ENCODE results near the gene COPS9.

DNA sequence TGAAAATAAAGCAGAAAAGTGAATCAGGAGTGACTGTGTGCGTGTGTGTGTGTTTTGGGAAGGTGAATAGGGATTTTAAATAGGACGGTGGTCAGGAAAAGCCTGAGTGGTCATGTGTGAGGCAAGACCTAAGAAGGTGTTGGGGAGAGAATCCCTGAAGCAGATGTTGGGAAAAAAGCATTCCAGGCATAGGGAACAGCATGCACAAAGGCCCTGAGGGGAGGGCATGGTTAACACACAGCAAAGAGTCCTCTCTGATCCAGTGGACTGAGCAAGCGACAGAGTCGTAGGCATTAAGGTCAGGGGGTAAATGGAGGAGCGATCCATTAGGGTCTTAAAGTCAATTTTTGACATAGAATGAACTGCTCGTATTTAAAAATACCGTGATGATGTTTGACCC, 38.4 kb upstream of the COPS9 start:
- TF ChIP-seq EZH2phosphoT487 (IDR thresholded peaks at IDR 0.05; ENCODE audit: borderline replicate concordance), result no peak
- TF ChIP-seq, protein P1, sequence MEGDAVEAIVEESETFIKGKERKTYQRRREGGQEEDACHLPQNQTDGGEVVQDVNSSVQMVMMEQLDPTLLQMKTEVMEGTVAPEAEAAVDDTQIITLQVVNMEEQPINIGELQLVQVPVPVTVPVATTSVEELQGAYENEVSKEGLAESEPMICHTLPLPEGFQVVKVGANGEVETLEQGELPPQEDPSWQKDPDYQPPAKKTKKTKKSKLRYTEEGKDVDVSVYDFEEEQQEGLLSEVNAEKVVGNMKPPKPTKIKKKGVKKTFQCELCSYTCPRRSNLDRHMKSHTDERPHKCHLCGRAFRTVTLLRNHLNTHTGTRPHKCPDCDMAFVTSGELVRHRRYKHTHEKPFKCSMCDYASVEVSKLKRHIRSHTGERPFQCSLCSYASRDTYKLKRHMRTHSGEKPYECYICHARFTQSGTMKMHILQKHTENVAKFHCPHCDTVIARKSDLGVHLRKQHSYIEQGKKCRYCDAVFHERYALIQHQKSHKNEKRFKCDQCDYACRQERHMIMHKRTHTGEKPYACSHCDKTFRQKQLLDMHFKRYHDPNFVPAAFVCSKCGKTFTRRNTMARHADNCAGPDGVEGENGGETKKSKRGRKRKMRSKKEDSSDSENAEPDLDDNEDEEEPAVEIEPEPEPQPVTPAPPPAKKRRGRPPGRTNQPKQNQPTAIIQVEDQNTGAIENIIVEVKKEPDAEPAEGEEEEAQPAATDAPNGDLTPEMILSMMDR (conservative IDR thresholded peaks at IDR 0.05; ENCODE audit: low read length), result no peak
